ENCODE measurements around the gene MCMBP. TPM values are rescaled to one million over a fixed set of nuclear protein-coding genes. Genes with fewer than 3 reads are reported as not detected.
"Not testable (repeated sequence)": the region's sequence is repeated elsewhere in the genome, so short reads cannot be mapped to it uniquely, and the experiment has no call there.

The MCMBP gene
- total and polyA plus RNA-seq, 2 donors (not counting 1 experiment from before 2014, with no cell fraction given) = 27.1 to 36.0 TPM

GRCh38 chr10:119889201-119889600, 16.6 kb upstream of the MCMBP start:
- POLR2A ChIA-PET; H3K27ac Mint-ChIP-seq; H4K20me1 ChIP-seq (ENCODE audit: control insufficient read depth, insufficient read depth, low read length, poor library complexity, severe bottlenecking); CTCF ChIA-PET; H2AFZ ChIP-seq (ENCODE audit: insufficient read depth, low read depth, low read length, poor library complexity, severe bottlenecking); intact Hi-C loops (cut with micrococcal nuclease); H3K27me3 ChIP-seq (replicated peaks in 1 of 4; ENCODE audit: control extremely low read depth in 1 of 4, control insufficient read depth in 3 of 4, insufficient read depth in 4 of 4, low read length in 3 of 4); H3K36me3 ChIP-seq (replicated peaks in 1 of 2; ENCODE audit: control extremely low read depth in 1 of 2, control insufficient read depth in 1 of 2, extremely low read depth in 1 of 2, insufficient read depth in 2 of 2, low read length in 1 of 2); H3K27ac ChIP-seq (ENCODE audit: low read length in 2 of 2); H3K4me3 Mint-ChIP-seq; H3K4me2 ChIP-seq (replicated peaks; ENCODE audit: low read depth, low read length, poor library complexity, severe bottlenecking); H3K4me3 ChIP-seq (ENCODE audit: control extremely low read depth in 1 of 5, extremely low read depth in 1 of 5, insufficient read depth in 1 of 5, low read depth in 2 of 5, low read length in 4 of 5); H3K9me3 Mint-ChIP-seq (ENCODE audit: insufficient read depth); H3K27me3 Mint-ChIP-seq; H3K9me3 ChIP-seq (ENCODE audit: control extremely low read depth in 1 of 3, control insufficient read depth in 2 of 3, insufficient read depth in 1 of 3, low read length in 2 of 3); ATAC-seq (ENCODE audit: low read depth); H3K9ac ChIP-seq (ENCODE audit: low read length); DNase-seq: not testable (repeated sequence)
- H3K79me2 ChIP-seq (ENCODE audit: control insufficient read depth, insufficient read depth, low read length) = peaks cover 21% of the 10 kb centered on the region
- WGBS (ENCODE audit: insufficient coverage) = 67% methylated on average over 1 of the region's 3 CpGs
- peaks cover 12 to 13% of the 10 kb centered on the region in 2 donors for H3K4me1 ChIP-seq (ENCODE audit: control insufficient read depth in 2 of 2, insufficient read depth in 2 of 2, low read length in 2 of 2)
- H3K4me1 Mint-ChIP-seq = peaks cover 19% of the 10 kb centered on the region

- H3K4me3 Mint-ChIP-seq; H3K4me3 ChIP-seq (ENCODE audit: control extremely low read depth in 1 of 5, extremely low read depth in 1 of 5, insufficient read depth in 1 of 5, low read depth in 2 of 5, low read length in 4 of 5); H3K9me3 ChIP-seq (ENCODE audit: control extremely low read depth in 1 of 3, control insufficient read depth in 2 of 3, insufficient read depth in 1 of 3, low read length in 2 of 3); H3K4me2 ChIP-seq (replicated peaks; ENCODE audit: low read depth, low read length, poor library complexity, severe bottlenecking); H2AFZ ChIP-seq (ENCODE audit: insufficient read depth, low read depth, low read length, poor library complexity, severe bottlenecking); H4K20me1 ChIP-seq (ENCODE audit: control insufficient read depth, insufficient read depth, low read length, poor library complexity, severe bottlenecking); ATAC-seq (ENCODE audit: low read depth); CTCF ChIA-PET; H3K9ac ChIP-seq (ENCODE audit: low read length); H3K27me3 ChIP-seq (replicated peaks in 1 of 4; ENCODE audit: control extremely low read depth in 1 of 4, control insufficient read depth in 3 of 4, insufficient read depth in 4 of 4, low read length in 3 of 4); DNase-seq; intact Hi-C loops (cut with micrococcal nuclease); H3K9me3 Mint-ChIP-seq (ENCODE audit: insufficient read depth); H3K27ac ChIP-seq (ENCODE audit: low read length in 2 of 2); POLR2A ChIA-PET; H3K27me3 Mint-ChIP-seq; H3K36me3 ChIP-seq (replicated peaks in 1 of 2; ENCODE audit: control extremely low read depth in 1 of 2, control insufficient read depth in 1 of 2, extremely low read depth in 1 of 2, insufficient read depth in 2 of 2, low read length in 1 of 2); H3K27ac Mint-ChIP-seq: not testable (repeated sequence)
- H3K79me2 ChIP-seq (ENCODE audit: control insufficient read depth, insufficient read depth, low read length) = peaks cover 19% of the 10 kb centered on the region
- peaks cover 14% of the 10 kb centered on the region for H3K4me1 Mint-ChIP-seq
- peaks cover 8 to 13% of the 10 kb centered on the region in 2 donors for H3K4me1 ChIP-seq (ENCODE audit: control insufficient read depth in 2 of 2, insufficient read depth in 2 of 2, low read length in 2 of 2)
- 5% methylated on average over 2 of the region's 3 CpGs for WGBS (ENCODE audit: insufficient coverage)
These were observed 16.1 kb upstream of the MCMBP start for GRCh38 chr10:119888715-119889114.

- CTCF ChIA-PET; H3K4me1 ChIP-seq (ENCODE audit: control insufficient read depth in 2 of 2, insufficient read depth in 2 of 2, low read length in 2 of 2); ATAC-seq (ENCODE audit: low read depth); H3K4me3 Mint-ChIP-seq; H3K4me1 Mint-ChIP-seq; H3K4me3 ChIP-seq (ENCODE audit: control extremely low read depth in 1 of 5, extremely low read depth in 1 of 5, insufficient read depth in 1 of 5, low read depth in 2 of 5, low read length in 4 of 5); H3K27ac Mint-ChIP-seq; H3K9me3 ChIP-seq (ENCODE audit: control extremely low read depth in 1 of 3, control insufficient read depth in 2 of 3, insufficient read depth in 1 of 3, low read length in 2 of 3); H2AFZ ChIP-seq (ENCODE audit: insufficient read depth, low read depth, low read length, poor library complexity, severe bottlenecking); H3K9ac ChIP-seq (ENCODE audit: low read length); H3K27me3 ChIP-seq (replicated peaks in 1 of 4; ENCODE audit: control extremely low read depth in 1 of 4, control insufficient read depth in 3 of 4, insufficient read depth in 4 of 4, low read length in 3 of 4); H3K9me3 Mint-ChIP-seq (ENCODE audit: insufficient read depth); H3K27me3 Mint-ChIP-seq; H3K4me2 ChIP-seq (replicated peaks; ENCODE audit: low read depth, low read length, poor library complexity, severe bottlenecking); intact Hi-C loops (cut with micrococcal nuclease); H3K79me2 ChIP-seq (ENCODE audit: control insufficient read depth, insufficient read depth, low read length); H3K27ac ChIP-seq (ENCODE audit: low read length in 2 of 2); DNase-seq; H3K36me3 ChIP-seq (replicated peaks in 1 of 2; ENCODE audit: control extremely low read depth in 1 of 2, control insufficient read depth in 1 of 2, extremely low read depth in 1 of 2, insufficient read depth in 2 of 2, low read length in 1 of 2); H4K20me1 ChIP-seq (ENCODE audit: control insufficient read depth, insufficient read depth, low read length, poor library complexity, severe bottlenecking); POLR2A ChIA-PET: not testable (repeated sequence)
- WGBS (ENCODE audit: insufficient coverage) = 93% methylated on average over 6 of the region's 6 CpGs
These were observed 13.4 kb upstream of the MCMBP start for GRCh38 chr10:119886070-119886469.

DNA sequence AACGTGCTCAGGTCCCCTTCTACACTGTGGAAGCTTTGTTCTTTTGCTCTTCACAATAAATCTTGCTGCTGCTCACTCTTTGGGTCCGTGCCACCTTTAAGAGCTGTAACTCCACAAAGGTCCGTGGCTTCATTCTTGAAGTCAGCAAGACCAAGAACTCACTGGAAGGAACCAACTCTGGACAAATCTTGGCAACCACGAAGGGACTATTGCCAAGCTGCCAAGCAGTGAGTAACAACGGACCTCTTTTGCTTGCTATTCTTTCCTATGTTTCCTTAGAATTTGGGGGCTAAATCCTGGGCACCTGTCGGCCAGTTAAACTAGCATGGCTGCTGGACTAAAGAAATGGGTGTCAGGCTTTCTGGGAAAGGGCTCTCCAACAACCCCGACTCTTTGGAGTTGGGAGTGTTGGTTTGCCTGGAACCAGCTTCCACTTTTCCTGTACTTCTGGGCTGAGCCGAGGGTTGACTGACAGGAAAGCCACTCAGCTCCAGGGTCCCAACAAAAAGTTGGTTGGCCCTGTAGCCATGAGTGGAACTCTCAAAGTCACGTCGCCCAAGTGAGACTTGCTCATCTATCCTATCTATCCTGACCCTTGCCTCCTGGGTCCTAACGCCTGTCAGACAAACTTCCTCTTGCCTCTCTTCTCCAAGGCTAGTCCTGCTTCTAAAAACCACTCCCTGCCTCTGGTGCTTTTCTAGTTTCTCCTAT, 11.4 kb upstream of the MCMBP start:
- ATAC-seq (ENCODE audit: low read depth); H3K79me2 ChIP-seq (ENCODE audit: control insufficient read depth, insufficient read depth, low read length); H3K4me3 Mint-ChIP-seq; H3K4me1 Mint-ChIP-seq; POLR2A ChIA-PET; H3K27me3 Mint-ChIP-seq; H3K27me3 ChIP-seq (replicated peaks in 1 of 4; ENCODE audit: control extremely low read depth in 1 of 4, control insufficient read depth in 3 of 4, insufficient read depth in 4 of 4, low read length in 3 of 4); H3K4me3 ChIP-seq (ENCODE audit: control extremely low read depth in 1 of 5, extremely low read depth in 1 of 5, insufficient read depth in 1 of 5, low read depth in 2 of 5, low read length in 4 of 5); H3K9me3 Mint-ChIP-seq (ENCODE audit: insufficient read depth); H3K36me3 ChIP-seq (replicated peaks in 1 of 2; ENCODE audit: control extremely low read depth in 1 of 2, control insufficient read depth in 1 of 2, extremely low read depth in 1 of 2, insufficient read depth in 2 of 2, low read length in 1 of 2); intact Hi-C loops (cut with micrococcal nuclease); H3K4me2 ChIP-seq (replicated peaks; ENCODE audit: low read depth, low read length, poor library complexity, severe bottlenecking); H3K9ac ChIP-seq (ENCODE audit: low read length); H3K9me3 ChIP-seq (ENCODE audit: control extremely low read depth in 1 of 3, control insufficient read depth in 2 of 3, insufficient read depth in 1 of 3, low read length in 2 of 3); H2AFZ ChIP-seq (ENCODE audit: insufficient read depth, low read depth, low read length, poor library complexity, severe bottlenecking); H3K27ac ChIP-seq (ENCODE audit: low read length in 2 of 2); H3K4me1 ChIP-seq (ENCODE audit: control insufficient read depth in 2 of 2, insufficient read depth in 2 of 2, low read length in 2 of 2); H3K27ac Mint-ChIP-seq; DNase-seq; H4K20me1 ChIP-seq (ENCODE audit: control insufficient read depth, insufficient read depth, low read length, poor library complexity, severe bottlenecking): not testable (repeated sequence)
- CTCF ChIA-PET = interaction anchor here (1.0 kb wide), 1 partner anchor 24 kb away, joined by 3 read pairs; no protein-coding TSS in a partner anchor
- WGBS (ENCODE audit: insufficient coverage) = 92% methylated on average over 10 of the region's 11 CpGs

All from B cell (primary cell).